K562 (cell line): ENCODE results near the gene CDKL5. TPM values are rescaled to one million over a fixed set of nuclear protein-coding genes. Genes with fewer than 3 reads are reported as not detected.

Source experiments
- ATAC-seq: fragments of 200-7000 bp; cut with Tn5 transposase; 3 replicates; pipeline ENCODE4 v1.9.1; 2020; ENCODE audit warnings: moderate library complexity
- BruUV-seq: library from RNA; stranded (reverse); fragments of 400-500 nt; replicated peaks from 2 replicates; lab custom pipeline; 2021; lab: Mats Ljungman, UMichigan
- CTCF ChIA-PET: fragments of 300-600 bp; formaldehyde crosslinking; extraction: SDS; loops from one replicate; lab custom pipeline; 2021; ENCODE audit warnings: low intra/inter-chr PET ratio; lab: Yijun Ruan, JAX
- POLR2A ChIA-PET: fragments of 300-600, 350-650 bp; sonication (Branson Sonifier 250); formaldehyde crosslinking; extraction: SDS; loops from one replicate; lab custom pipeline; 2021; ENCODE audit warnings: antibody characterized with exemption, inconsistent platforms; lab: Yijun Ruan, JAX
- DNase-seq, 4 experiments: peaks; one replicate each; pipeline versions ENCODE4 v3.0.0 to v3.0.0-alpha.2; 2011 to 2018; ENCODE audit warnings: low spot score in 3 of 4, mixed read lengths in 3 of 4; ENCODE audit errors: extremely low read depth in 1 of 4
- FAIRE-seq: peaks from 2 replicates; lab custom pipeline; 2011; peaks lifted over from hg19 to GRCh38; lab: Jason Lieb, UNC
- H2AFZ ChIP-seq: 2 replicates; pipeline ENCODE4 v1.6.0; 2011; ENCODE audit warnings: low read depth, low read length, control low read depth, inconsistent platforms
- H3K27ac ChIP-seq: fragments of 200-600 bp; 3 replicates; pipeline ENCODE4 v1.8.0; 2011; ENCODE audit warnings: low read depth, mild to moderate bottlenecking, control low read depth, inconsistent platforms, low read length, moderate library complexity, mixed read lengths; ENCODE audit errors: extremely low read depth
- H3K27me3 ChIP-seq, 2 experiments: fragments of 300-600 bp in 1 of 2; 2 replicates in 1 of 2; 3 replicates in 1 of 2; pipeline versions ENCODE4 v1.6.0 to v1.8.0; 2011; ENCODE audit warnings: inconsistent platforms in 2 of 2, low read length in 2 of 2, mild to moderate bottlenecking in 1 of 2, mixed read lengths in 1 of 2, moderate library complexity in 1 of 2; ENCODE audit not compliant: control insufficient read depth in 2 of 2, insufficient read depth in 2 of 2
- H3K36me3 ChIP-seq: fragments of 300-600 bp; 3 replicates; pipeline ENCODE4 v1.8.0; 2011; ENCODE audit warnings: mild to moderate bottlenecking, low read length, inconsistent platforms; ENCODE audit not compliant: control insufficient read depth, insufficient read depth
- H3K4me1 ChIP-seq, 2 experiments: fragments of 200-600 bp in 1 of 2; replicated peaks in 1 of 2; 2 replicates in 1 of 2; 3 replicates in 1 of 2; pipeline versions ENCODE4 v1.5.1 to v1.8.0; 2011; ENCODE audit warnings: inconsistent platforms in 2 of 2, low read length in 2 of 2, mild to moderate bottlenecking in 1 of 2, mixed read lengths in 1 of 2, moderate library complexity in 1 of 2; ENCODE audit not compliant: control insufficient read depth in 2 of 2, insufficient read depth in 2 of 2
- H3K4me2 ChIP-seq: 2 replicates; pipeline ENCODE4 v1.6.1; 2011; ENCODE audit warnings: low read length, control low read depth, inconsistent platforms, mixed read lengths; ENCODE audit not compliant: insufficient read depth
- H3K4me3 ChIP-seq: fragments of 200-600 bp; sonication (generic), shearing (Covaris generic); 2 replicates; pipeline ENCODE4 v1.5.1; 2016; ENCODE audit warnings: control low read depth, inconsistent platforms
- H3K79me2 ChIP-seq: fragments of 200-600 bp; 3 replicates; pipeline ENCODE4 v1.8.0; 2011; ENCODE audit warnings: low read length, inconsistent platforms; ENCODE audit not compliant: control insufficient read depth, insufficient read depth
- H3K9ac ChIP-seq, 2 experiments: 2 replicates each; pipeline versions ENCODE4 v1.6.0 to v1.6.1; 2011; ENCODE audit warnings: low read depth in 2 of 2, low read length in 2 of 2, control low read depth in 1 of 2, inconsistent platforms in 1 of 2, mild to moderate bottlenecking in 1 of 2, mixed read lengths in 1 of 2; ENCODE audit not compliant: insufficient read depth in 1 of 2
- H3K9me1 ChIP-seq: one replicate; pipeline ENCODE4 v1.6.0; 2011; ENCODE audit warnings: inconsistent platforms, mild to moderate bottlenecking, low read length, moderate library complexity; ENCODE audit not compliant: control insufficient read depth, insufficient read depth
- H3K9me3 ChIP-seq: replicated peaks from 2 replicates; pipeline ENCODE4 v1.5.1; 2011; ENCODE audit warnings: low read depth, low read length, inconsistent platforms; ENCODE audit not compliant: control insufficient read depth, insufficient read depth
- H4K20me1 ChIP-seq: replicated peaks from 2 replicates; pipeline ENCODE4 v1.6.1; 2011; ENCODE audit warnings: low read length, inconsistent platforms, mixed read lengths; ENCODE audit not compliant: control insufficient read depth, insufficient read depth
- ARID3A ChIP-seq: IDR thresholded peaks from 2 replicates; pipeline ENCODE4 v1.6.1; 2012; ENCODE audit warnings: low read depth, low read length, improper control_type of control experiment, borderline replicate concordance
- EHMT2 ChIP-seq: fragments of 450-650 bp; IDR thresholded peaks from 2 replicates; pipeline ENCODE4 v1.6.1; 2018; ENCODE audit warnings: antibody characterized with exemption
- GTF3C2 ChIP-seq: IDR thresholded peaks from 3 replicates; pipeline ENCODE4 v1.6.1; 2011; ENCODE audit warnings: borderline replicate concordance, mild to moderate bottlenecking, moderate library complexity; ENCODE audit not compliant: insufficient read length; ENCODE audit errors: extremely low read depth
- NCOA6 ChIP-seq: fragments of 450-650 bp; IDR thresholded peaks from 2 replicates; pipeline ENCODE4 v1.6.1; 2017; ENCODE audit warnings: mild to moderate bottlenecking
- SAFB ChIP-seq: fragments of 200-400 bp; formaldehyde crosslinking; IDR thresholded peaks from 2 replicates; pipeline ENCODE4 v1.6.1; 2017; ENCODE audit warnings: low read depth, low read length, borderline replicate concordance
- ZNF384 ChIP-seq: IDR thresholded peaks from 2 replicates; pipeline ENCODE4 v1.6.1; 2012; ENCODE audit warnings: low read depth, low read length, improper control_type of control experiment
- ZNF518B ChIP-seq: fragments of 250-450 bp; sonication (Bioruptor Pico); IDR thresholded peaks from 2 replicates; pipeline ENCODE4 v1.5.0; 2021; ENCODE audit warnings: mild to moderate bottlenecking, moderate library complexity
- WGBS: fragments of 100-300 bp; shearing (Covaris generic); methylation state at CpG from one replicate; pipeline ENCODE4 v1.1.6; 2016; ENCODE audit warnings: low coverage, mixed read lengths; ENCODE audit not compliant: insufficient coverage; ENCODE audit errors: missing lambda C conversion rate; 5-methylcytosine and 5-hydroxymethylcytosine counted together
- in situ Hi-C: fragments of 300-500 bp; cut with MboI; formaldehyde crosslinking; loops from 4 replicates; pipeline ENCODE4 v1.15.0; 2018; ENCODE audit warnings: inconsistent platforms, mixed read lengths
- intact Hi-C: fragments of 100-400 bp; cut with micrococcal nuclease; formaldehyde crosslinking; loops from 2 replicates; pipeline ENCODE4 v1.14.2; 2022
- polyA plus RNA-seq, 8 experiments: library from polyadenylated mRNA; depleted of rRNA in 4 of 8; stranded (reverse) in 5 of 8; unstranded in 3 of 8; fragments of >200 nt; fragmentation: Nextera tagmentation in 2 of 8; fragmentation: Illumina TruSeq in 1 of 8; extraction: Ambion mirVana in 2 of 8; extraction: Trizol in 1 of 8; gene quantifications; 2 replicates each; pipeline versions ENCODE4 v1.2.1 to v1.2.3, GENCODE V29; 2011 to 2014; ENCODE audit warnings: inconsistent platforms in 1 of 8, missing spikeins in 1 of 8
- total RNA-seq, 7 experiments: library from RNA; depleted of rRNA in 6 of 7; stranded (reverse); fragments of >200 nt in 6 of 7; fragmentation: Illumina TruSeq in 2 of 7; extraction: Trizol in 2 of 7; gene quantifications; 2 replicates each; pipeline versions ENCODE4 v1.2.1 to v1.2.3, GENCODE V29; 2011 to 2021; ENCODE audit warnings: low replicate concordance in 1 of 7
- TF ChIP-seq, protein P1 (sequence below): fragments of 250-450 bp; sonication (Bioruptor Pico); IDR thresholded peaks from 2 replicates; pipeline ENCODE4 v1.8.0; 2021; ENCODE audit warnings: moderate library complexity, mild to moderate bottlenecking, inconsistent platforms
- TF ChIP-seq, protein P2 (sequence below), 2 experiments: fragments of 150-350 bp in 1 of 2; IDR thresholded peaks; 2 replicates each; pipeline ENCODE4 v1.6.1; 2012 to 2016; ENCODE audit warnings: low read depth in 2 of 2, low read length in 2 of 2, mild to moderate bottlenecking in 1 of 2, moderate library complexity in 1 of 2

Gene CDKL5
- total and polyA plus RNA-seq, 9 of the 15 experiments (the other 6 are each of a cell fraction or from before 2014, with no cell fraction given), result under 0.01 to 0.21 (median 0.04) TPM

DNA sequence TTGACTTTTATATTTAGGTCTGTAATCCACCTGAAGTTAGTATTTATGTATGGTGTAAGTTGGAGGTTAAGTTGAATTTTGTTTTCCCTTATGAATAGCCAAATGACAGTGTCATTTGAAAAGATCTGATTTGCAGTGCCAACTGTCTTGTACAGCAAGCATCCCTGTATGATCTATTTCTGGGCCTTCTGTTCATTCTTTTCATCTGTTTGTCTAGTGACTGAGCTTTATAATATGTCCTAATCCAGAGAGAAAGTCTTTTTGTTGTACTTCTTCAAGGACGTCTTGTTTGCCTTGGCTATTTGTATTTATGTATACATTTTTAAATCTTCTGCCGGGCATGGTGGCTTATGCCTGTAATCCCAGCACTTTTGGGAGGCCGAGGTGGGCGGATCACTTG lies 39.6 kb downstream of the CDKL5 start (continued):
- TF ChIP-seq GTF3C2, result no peak
- TF ChIP-seq SAFB, result no peak
- TF ChIP-seq ARID3A, result no peak
- TF ChIP-seq, all 486 proteins: peak for 0

DNA sequence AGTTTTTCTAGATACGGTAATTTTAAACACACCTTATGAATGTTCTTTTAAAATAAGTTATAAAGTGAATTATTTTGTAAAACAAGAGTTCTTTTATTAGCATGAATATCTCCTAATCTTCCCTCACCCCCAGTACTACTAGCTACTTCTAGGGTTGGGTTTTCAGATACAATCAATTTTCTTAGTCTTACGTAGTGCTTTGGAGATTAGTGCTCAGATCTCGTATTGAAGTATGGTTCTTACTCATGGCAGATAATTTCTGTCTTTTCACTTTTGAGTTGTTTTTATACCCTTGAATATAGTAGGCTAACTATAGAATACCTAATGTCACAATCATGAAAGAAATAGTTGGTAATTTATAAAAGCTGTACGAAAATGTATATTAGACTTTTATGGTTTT lies 43.2 kb downstream of the CDKL5 start:
- H3K36me3 ChIP-seq, result no peaks in the 10 kb centered on the region
- no peak overlapping the region for H3K27ac ChIP-seq
- no peak for FAIRE-seq
- ATAC-seq, result no peak
- WGBS, result 2% methylated on average over 4 of the region's 4 CpGs
- CTCF ChIA-PET, result no interaction called here
- H3K4me2 ChIP-seq, result no peak overlapping the region
- H3K79me2 ChIP-seq, result no peaks in the 10 kb centered on the region
- no TSS peak for BruUV-seq
- POLR2A ChIA-PET, result no interaction called here
- no peak overlapping the region for H3K9ac ChIP-seq
- intact Hi-C loops (no loop called here), in situ Hi-C loops (no loop called here)
- no peaks in the 10 kb centered on the region for H3K9me1 ChIP-seq
- no peaks in the 10 kb centered on the region for H3K27me3 ChIP-seq
- no peaks in the 10 kb centered on the region for H3K9me3 ChIP-seq
- DNase-seq, result no peak
- H4K20me1 ChIP-seq, result no peaks in the 10 kb centered on the region
- H2AFZ ChIP-seq, result no peak overlapping the region
- no peaks in the 10 kb centered on the region for H3K4me1 ChIP-seq
- H3K4me3 ChIP-seq, result no peak overlapping the region
- TF ChIP-seq, protein P1, sequence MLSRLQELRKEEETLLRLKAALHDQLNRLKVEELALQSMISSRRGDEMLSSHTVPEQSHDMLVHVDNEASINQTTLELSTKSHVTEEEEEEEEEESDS (CRISPR knock-in tag), result no peak
- TF ChIP-seq EHMT2 (no peak), ZNF518B (CRISPR knock-in tag) (no peak), ZNF384 (no peak), NCOA6 (no peak)
- TF ChIP-seq, protein P2, sequence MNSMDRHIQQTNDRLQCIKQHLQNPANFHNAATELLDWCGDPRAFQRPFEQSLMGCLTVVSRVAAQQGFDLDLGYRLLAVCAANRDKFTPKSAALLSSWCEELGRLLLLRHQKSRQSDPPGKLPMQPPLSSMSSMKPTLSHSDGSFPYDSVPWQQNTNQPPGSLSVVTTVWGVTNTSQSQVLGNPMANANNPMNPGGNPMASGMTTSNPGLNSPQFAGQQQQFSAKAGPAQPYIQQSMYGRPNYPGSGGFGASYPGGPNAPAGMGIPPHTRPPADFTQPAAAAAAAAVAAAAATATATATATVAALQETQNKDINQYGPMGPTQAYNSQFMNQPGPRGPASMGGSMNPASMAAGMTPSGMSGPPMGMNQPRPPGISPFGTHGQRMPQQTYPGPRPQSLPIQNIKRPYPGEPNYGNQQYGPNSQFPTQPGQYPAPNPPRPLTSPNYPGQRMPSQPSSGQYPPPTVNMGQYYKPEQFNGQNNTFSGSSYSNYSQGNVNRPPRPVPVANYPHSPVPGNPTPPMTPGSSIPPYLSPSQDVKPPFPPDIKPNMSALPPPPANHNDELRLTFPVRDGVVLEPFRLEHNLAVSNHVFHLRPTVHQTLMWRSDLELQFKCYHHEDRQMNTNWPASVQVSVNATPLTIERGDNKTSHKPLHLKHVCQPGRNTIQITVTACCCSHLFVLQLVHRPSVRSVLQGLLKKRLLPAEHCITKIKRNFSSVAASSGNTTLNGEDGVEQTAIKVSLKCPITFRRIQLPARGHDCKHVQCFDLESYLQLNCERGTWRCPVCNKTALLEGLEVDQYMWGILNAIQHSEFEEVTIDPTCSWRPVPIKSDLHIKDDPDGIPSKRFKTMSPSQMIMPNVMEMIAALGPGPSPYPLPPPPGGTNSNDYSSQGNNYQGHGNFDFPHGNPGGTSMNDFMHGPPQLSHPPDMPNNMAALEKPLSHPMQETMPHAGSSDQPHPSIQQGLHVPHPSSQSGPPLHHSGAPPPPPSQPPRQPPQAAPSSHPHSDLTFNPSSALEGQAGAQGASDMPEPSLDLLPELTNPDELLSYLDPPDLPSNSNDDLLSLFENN (IDR thresholded peaks at IDR 0.05; ENCODE audit: low read depth in 2 of 2, low read length in 2 of 2), result no peak
